ENCODE data around the gene CCDC83.
"Not testable (repeated sequence)": the region's sequence is repeated elsewhere in the genome, so short reads cannot be mapped to it uniquely, and the experiment has no call there.

CCDC83 gene

GRCh38 chr11:85854212-85854556 lies 999 bp upstream of the CCDC83 start:
- H3K27ac Mint-ChIP-seq, result no peak overlapping the region
- no peak for TF ChIP-seq CTCF (IDR thresholded peaks at IDR 0.05)
- peaks cover 24% of the 10 kb centered on the region for H3K36me3 Mint-ChIP-seq (ENCODE audit: low read depth)
- no peak for DNase-seq
- H3K4me3 Mint-ChIP-seq, result peak overlapping the region; percentile 80
- H3K4me1 Mint-ChIP-seq, result peaks cover 16% of the 10 kb centered on the region
- H3K9me3 Mint-ChIP-seq, result peaks cover 40% of the 10 kb centered on the region
- H3K27me3 Mint-ChIP-seq (ENCODE audit: low read depth, poor library complexity), result peaks cover 3% of the 10 kb centered on the region

GRCh38 chr11:85854557-85855340 lies 434 bp upstream of the CCDC83 start:
- Mint-ChIP-seq H3K4me3 (peak overlapping the region; percentile 80), H3K9me3 (peaks cover 46% of the 10 kb centered on the region), H3K36me3 (ENCODE audit: low read depth) (peaks cover 29% of the 10 kb centered on the region), H3K27me3 (ENCODE audit: low read depth, poor library complexity) (peaks cover 3% of the 10 kb centered on the region), H3K27ac (peak overlapping the region; percentile 74), H3K4me1 (peaks cover 16% of the 10 kb centered on the region)
- peak; percentile 98 for TF ChIP-seq CTCF (IDR thresholded peaks at IDR 0.05)
- DNase-seq, result peak; percentile 95

- peaks cover 17% of the 10 kb centered on the region for H3K36me3 Mint-ChIP-seq (ENCODE audit: low read depth)
- peaks cover 21% of the 10 kb centered on the region for H3K4me1 Mint-ChIP-seq
- peaks cover 3% of the 10 kb centered on the region for H3K27me3 Mint-ChIP-seq (ENCODE audit: low read depth, poor library complexity)
- TF ChIP-seq CTCF (IDR thresholded peaks at IDR 0.05), result no peak
- peaks cover 36% of the 10 kb centered on the region for H3K9me3 Mint-ChIP-seq
- H3K4me3 Mint-ChIP-seq, result no peak overlapping the region
- H3K27ac Mint-ChIP-seq, result no peak overlapping the region
- DNase-seq, result no peak
Measured at GRCh38 chr11:85857098-85857497, 1.9 kb downstream of the CCDC83 start.

GRCh38 chr11:85859541-85859940 lies 4.4 kb downstream of the CCDC83 start:
- Mint-ChIP-seq H3K9me3 (peaks cover 17% of the 10 kb centered on the region), H3K36me3 (ENCODE audit: low read depth) (peaks cover 10% of the 10 kb centered on the region), H3K4me1 (peaks cover 30% of the 10 kb centered on the region)
- not testable (repeated sequence) for H3K4me3 Mint-ChIP-seq; DNase-seq; H3K27ac Mint-ChIP-seq; H3K27me3 Mint-ChIP-seq (ENCODE audit: low read depth, poor library complexity)

- Mint-ChIP-seq H3K4me1 (peaks cover 36% of the 10 kb centered on the region), H3K27ac (no peak overlapping the region), H3K4me3 (no peak overlapping the region), H3K9me3 (peaks cover 13% of the 10 kb centered on the region), H3K36me3 (ENCODE audit: low read depth) (peaks cover 9% of the 10 kb centered on the region), H3K27me3 (ENCODE audit: low read depth, poor library complexity) (no peaks in the 10 kb centered on the region)
- no peak for TF ChIP-seq CTCF (IDR thresholded peaks at IDR 0.05)
- DNase-seq, result no peak
Measured at GRCh38 chr11:85863855-85864254, 8.7 kb downstream of the CCDC83 start.

GRCh38 chr11:85866137-85866827 lies 11.1 kb downstream of the CCDC83 start:
- H3K27ac Mint-ChIP-seq, result peak overlapping the region; percentile 15
- H3K27me3 Mint-ChIP-seq (ENCODE audit: low read depth, poor library complexity), result no peaks in the 10 kb centered on the region
- no peaks in the 10 kb centered on the region for H3K9me3 Mint-ChIP-seq
- no peak for DNase-seq
- no peak overlapping the region for H3K4me3 Mint-ChIP-seq
- no peaks in the 10 kb centered on the region for H3K36me3 Mint-ChIP-seq (ENCODE audit: low read depth)
- H3K4me1 Mint-ChIP-seq, result peaks cover 36% of the 10 kb centered on the region
- TF ChIP-seq CTCF (IDR thresholded peaks at IDR 0.05), result no peak

Data from nephron progenitor cell (in vitro differentiated cells).